Keratinocyte (primary cell): Measurements from ENCODE around the gene NR2C1. TPM values are rescaled to one million over a fixed set of nuclear protein-coding genes. Genes with fewer than 3 reads are reported as not detected.

ENCODE experiments used
- DNase-seq: peaks from one replicate; pipeline ENCODE4 v3.0.0-alpha.2; 2011; ENCODE audit warnings: low read depth, missing footprints, low spot score
- FAIRE-seq: peaks from 2 replicates; lab custom pipeline; 2011; peaks lifted over from hg19 to GRCh38; lab: Jason Lieb, UNC
- H2AFZ ChIP-seq: 2 replicates; pipeline ENCODE4 v1.6.0; 2012; ENCODE audit warnings: low read length, control low read depth, inconsistent platforms; ENCODE audit not compliant: control insufficient read depth
- H3K27ac ChIP-seq: 2 replicates; pipeline ENCODE4 v1.5.1; 2011; ENCODE audit warnings: low read length; ENCODE audit not compliant: control insufficient read depth, insufficient read depth
- H3K27me3 ChIP-seq: 3 replicates; pipeline ENCODE4 v1.6.0; 2011; ENCODE audit warnings: low read length; ENCODE audit not compliant: control insufficient read depth, insufficient read depth; ENCODE audit errors: extremely low read depth
- H3K36me3 ChIP-seq, 2 experiments: 2 replicates in 1 of 2; 3 replicates in 1 of 2; pipeline ENCODE4 v1.5.1; 2011; ENCODE audit warnings: low read length in 2 of 2, mild to moderate bottlenecking in 1 of 2; ENCODE audit not compliant: control insufficient read depth in 2 of 2, insufficient read depth in 2 of 2; ENCODE audit errors: extremely low read depth in 1 of 2
- H3K4me1 ChIP-seq: 3 replicates; pipeline ENCODE4 v1.5.1; 2011; ENCODE audit warnings: low read length; ENCODE audit not compliant: control insufficient read depth, insufficient read depth; ENCODE audit errors: extremely low read depth
- H3K4me2 ChIP-seq: 3 replicates; pipeline ENCODE4 v1.6.0; 2011; ENCODE audit warnings: low read depth, low read length; ENCODE audit not compliant: control insufficient read depth, insufficient read depth; ENCODE audit errors: extremely low read depth
- H3K4me3 ChIP-seq, 3 experiments: fragments of 200-600 bp in 1 of 3; sonication (generic) in 1 of 3; 2 replicates in 2 of 3; 3 replicates in 1 of 3; pipeline ENCODE4 v1.5.1; 2011 to 2016; ENCODE audit warnings: low read length in 3 of 3, mild to moderate bottlenecking in 3 of 3, control low read depth in 2 of 3, inconsistent platforms in 1 of 3, low read depth in 1 of 3, mixed read lengths in 1 of 3, mixed run types in 1 of 3, moderate library complexity in 1 of 3; ENCODE audit not compliant: control insufficient read depth in 2 of 3, insufficient read depth in 2 of 3; ENCODE audit errors: extremely low read depth in 1 of 3
- H3K79me2 ChIP-seq: 2 replicates; pipeline ENCODE4 v1.6.0; 2012; ENCODE audit warnings: low read length; ENCODE audit not compliant: control insufficient read depth, insufficient read depth
- H3K9ac ChIP-seq: 3 replicates; pipeline ENCODE4 v1.6.0; 2011; ENCODE audit warnings: low read length; ENCODE audit not compliant: control insufficient read depth, insufficient read depth; ENCODE audit errors: extremely low read depth
- H3K9me1 ChIP-seq: 3 replicates; pipeline ENCODE4 v1.6.0; 2011; ENCODE audit warnings: low read length; ENCODE audit not compliant: control insufficient read depth, insufficient read depth; ENCODE audit errors: extremely low read depth
- H3K9me3 ChIP-seq: 2 replicates; pipeline ENCODE4 v1.5.1; 2012; ENCODE audit warnings: low read depth, low read length; ENCODE audit not compliant: control insufficient read depth
- H4K20me1 ChIP-seq: 3 replicates; pipeline ENCODE4 v1.6.0; 2011; ENCODE audit warnings: low read length; ENCODE audit not compliant: control insufficient read depth, insufficient read depth; ENCODE audit errors: extremely low read depth
- CTCF ChIP-seq, 3 experiments: IDR thresholded peaks in 1 of 3; conservative IDR thresholded peaks in 1 of 3; optimal IDR thresholded peaks in 1 of 3; 2 replicates in 2 of 3; 3 replicates in 1 of 3; pipeline versions ENCODE3 to v1.5.1; 2011; ENCODE audit warnings: low read length in 3 of 3, mild to moderate bottlenecking in 3 of 3, moderate library complexity in 2 of 3, control low read depth in 1 of 3, inconsistent platforms in 1 of 3; ENCODE audit not compliant: insufficient read depth in 2 of 3; ENCODE audit errors: extremely low read depth in 1 of 3
- EZH2 ChIP-seq: IDR thresholded peaks from one replicate; pipeline ENCODE4 v1.6.1; 2012; ENCODE audit warnings: inconsistent platforms, mild to moderate bottlenecking, low read length, moderate library complexity
- dilution Hi-C: fragments of 300-500 bp; cut with MboI; formaldehyde crosslinking; loops from one replicate; pipeline ENCODE4 v1.7.0; 2020; ENCODE audit warnings: low sequenced_read_pairs; ENCODE audit not compliant: extremely low pct_ligation_motif_present
- polyA plus RNA-seq, 5 experiments: library from polyadenylated mRNA; depleted of rRNA in 3 of 5; stranded (reverse) in 3 of 5; stranded (forward) in 1 of 5; unstranded in 1 of 5; fragments of >200 nt; gene quantifications; 1 replicate in 1 of 5; 2 replicates in 3 of 5; 3 replicates in 1 of 5; pipeline versions ENCODE4 v1.2.1 to v1.2.3, GENCODE V29; 2011 to 2012; ENCODE audit warnings: missing spikeins in 2 of 5, low read depth in 1 of 5, low replicate concordance in 1 of 5

NR2C1 gene
- polyA plus RNA-seq, 1 donor (not counting 4 experiments of a cell fraction or from before 2014, with no cell fraction given): 32.0 TPM

- no peaks in the 10 kb centered on the region for H4K20me1 ChIP-seq
- H2AFZ ChIP-seq: no peak overlapping the region
- dilution Hi-C loops: no loop called here
- no peak overlapping the region for H3K4me3 ChIP-seq
- no peaks in the 10 kb centered on the region for H3K9me3 ChIP-seq
- H3K79me2 ChIP-seq: peaks cover 15% of the 10 kb centered on the region
- H3K4me1 ChIP-seq: peaks cover 21% of the 10 kb centered on the region
- DNase-seq (no peak), FAIRE-seq (no peak)
- no peaks in the 10 kb centered on the region for H3K27me3 ChIP-seq
- no peak overlapping the region for H3K27ac ChIP-seq
- peaks cover 29 to 65% of the 10 kb centered on the region in 2 experiments for H3K36me3 ChIP-seq
- no peak overlapping the region for H3K9ac ChIP-seq
- no peak overlapping the region for H3K4me2 ChIP-seq
- H3K9me1 ChIP-seq: no peaks in the 10 kb centered on the region
- TF ChIP-seq EZH2 (no peak), CTCF (optimal IDR thresholded peaks at IDR 0.05 in 1 of 3, IDR thresholded peaks at IDR 0.05 in 1 of 3, conservative IDR thresholded peaks at IDR 0.05 in 1 of 3; ENCODE audit: extremely low read depth in 1 of 3, insufficient read depth in 2 of 3, low read length in 3 of 3) (no peak)
Measured at GRCh38 chr12:95100264-95101190, 27.1 kb upstream of the NR2C1 start.

- peaks cover 21% of the 10 kb centered on the region for H3K4me1 ChIP-seq
- no peaks in the 10 kb centered on the region for H4K20me1 ChIP-seq
- H2AFZ ChIP-seq: no peak overlapping the region
- FAIRE-seq: no peak
- peaks cover 24 to 65% of the 10 kb centered on the region in 2 experiments for H3K36me3 ChIP-seq
- H3K9ac ChIP-seq: no peak overlapping the region
- dilution Hi-C loops: no loop called here
- TF ChIP-seq CTCF (optimal IDR thresholded peaks at IDR 0.05 in 1 of 3, IDR thresholded peaks at IDR 0.05 in 1 of 3, conservative IDR thresholded peaks at IDR 0.05 in 1 of 3; ENCODE audit: extremely low read depth in 1 of 3, insufficient read depth in 2 of 3, low read length in 3 of 3) (no peak), EZH2 (no peak)
- H3K4me3 ChIP-seq: no peak overlapping the region
- H3K27ac ChIP-seq: no peak overlapping the region
- no peaks in the 10 kb centered on the region for H3K27me3 ChIP-seq
- no peak overlapping the region for H3K4me2 ChIP-seq
- peaks cover 15% of the 10 kb centered on the region for H3K79me2 ChIP-seq
- no peak for DNase-seq
- no peaks in the 10 kb centered on the region for H3K9me1 ChIP-seq
- no peaks in the 10 kb centered on the region for H3K9me3 ChIP-seq
Measured at GRCh38 chr12:95099270-95099790, 25.9 kb upstream of the NR2C1 start.
